Ovary (tissue), 9 donors: ENCODE measurements around the gene DAB1. TPM values are rescaled to one million over a fixed set of nuclear protein-coding genes. Genes with fewer than 3 reads are reported as not detected.

Experiments
- DNase-seq, 5 donors: peaks; one replicate each; pipeline ENCODE4 v3.0.0-alpha.2; 2019 to 2020
- H3K27ac ChIP-seq, 2 donors: fragments of 200-600 bp; one replicate each; pipeline versions ENCODE4 v1.5.1 to v1.8.0; 2019 to 2022
- H3K27me3 ChIP-seq: fragments of 200-600 bp; one replicate; pipeline ENCODE4 v1.8.0; 2022
- H3K36me3 ChIP-seq: fragments of 200-600 bp; sonication (generic); one replicate; pipeline ENCODE4 v1.5.1; 2019
- H3K4me1 ChIP-seq: one replicate; pipeline ENCODE4 v1.8.1; 2013; ENCODE audit warnings: mild to moderate bottlenecking, moderate library complexity; ENCODE audit not compliant: insufficient read depth
- H3K4me3 ChIP-seq: fragments of 200-600 bp; sonication (generic); one replicate; pipeline ENCODE4 v1.5.1; 2017
- H3K9me3 ChIP-seq, 2 donors: fragments of 200-600 bp in 1 of 2; sonication (generic) in 1 of 2; one replicate each; pipeline versions ENCODE4 v1.5.1 to v1.8.1; 2013 to 2019; ENCODE audit warnings: mild to moderate bottlenecking in 1 of 2, moderate library complexity in 1 of 2
- EP300 ChIP-seq: sonication (generic); formaldehyde crosslinking; IDR thresholded peaks from one replicate; pipeline ENCODE4 v1.6.1; 2017; ENCODE audit warnings: antibody characterized with exemption
- POLR2A ChIP-seq: fragments of 450-650 bp; IDR thresholded peaks from one replicate; pipeline ENCODE4 v1.6.1; 2017; ENCODE audit warnings: antibody characterized with exemption, mild to moderate bottlenecking, moderate library complexity
- WGBS, 3 donors: extraction: QIAGEN DNeasy Blood & Tissue Kit in 1 of 3; methylation state at CpG; one replicate each; pipeline versions ENCODE4 v1.1.5 to v1.1.7; 2013 to 2017; 5-methylcytosine and 5-hydroxymethylcytosine counted together
- intact Hi-C, 4 donors: fragments of 100-400 bp; cut with DNase I; formaldehyde crosslinking; loops; one replicate each; pipeline versions ENCODE4 v1.11.0 to v1.15.1; 2022 to 2023
- polyA plus RNA-seq, 2 donors: library from polyadenylated mRNA; stranded (reverse); fragments of 200-250 nt in 1 of 2; fragments of 350-450 nt in 1 of 2; fragmentation: Illumina TruSeq in 1 of 2; extraction: RNeasy Lipid Tissue Mini Kit (QIAGEN cat#74804) in 1 of 2; gene quantifications; one replicate each; pipeline ENCODE4 v1.2.3, GENCODE V29; 2013 to 2014
- total RNA-seq, 7 donors: library from RNA; depleted of rRNA in 2 of 7; stranded (reverse); fragments of >200 nt in 2 of 7; fragmentation: NEBNext Ultra II Directional in 3 of 7; extraction: Animal tissue kit (Norgen Biotek cat#: 25700) in 3 of 7; gene quantifications; one replicate each; pipeline versions ENCODE4 v1.1.0 to v1.2.4, GENCODE V29; 2016 to 2023
- TF ChIP-seq, protein P1 (sequence below), 3 donors: fragments of 450-650 bp in 2 of 3; fragments of 200-600 bp in 1 of 3; IDR thresholded peaks; one replicate each; pipeline versions ENCODE4 v1.5.1 to v1.8.0; 2016 to 2022; ENCODE audit warnings: antibody characterized with exemption in 3 of 3, mild to moderate bottlenecking in 1 of 3
- donor health status: DM: no; HTN: no; CAD: no; lungs with moderate emphysema.
- donor health status: DM: no; HTN: no; CAD: no.
- donor health status: Bipolar disorder and iron deficiency.
- donor health status: DM: yes; HTN: yes; CAD: no.
- donor health status: DM: no; HTN: no; CAD: no.
- donor health status: DM: yes; HTN: yes; CAD: no.

The DAB1 gene
- total and polyA plus RNA-seq, 9 donors, result 0.22 to 5.5 (median 0.77) TPM

DNA sequence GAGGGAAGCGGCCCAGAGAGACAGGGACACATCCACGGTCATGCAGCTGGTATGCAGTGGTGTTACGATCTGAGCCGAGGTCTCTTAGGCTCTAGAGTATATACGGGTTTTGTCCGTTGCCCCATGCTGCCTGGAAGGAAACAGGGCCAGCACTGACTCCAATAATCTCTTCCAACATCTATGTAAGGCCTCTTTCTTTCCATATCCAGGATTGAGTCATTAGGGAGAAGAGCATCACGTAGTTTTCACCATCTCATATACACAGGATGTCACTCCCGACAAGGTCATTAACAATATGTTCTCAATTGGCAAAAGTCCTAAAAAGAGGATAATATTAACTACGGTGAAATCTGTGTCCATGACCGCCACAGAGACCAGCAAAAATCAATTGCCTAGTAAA, 462.4 kb downstream of the DAB1 start:
- no peaks in the 10 kb centered on the region for H3K36me3 ChIP-seq
- WGBS, 3 donors, result 77 to 85% (median 81%) methylated on average over 10 of the region's 10 CpGs
- H3K9me3 ChIP-seq, result no peaks in the 10 kb centered on the region
- TF ChIP-seq POLR2A (no peak), EP300 (no peak)
- TF ChIP-seq, protein P1, sequence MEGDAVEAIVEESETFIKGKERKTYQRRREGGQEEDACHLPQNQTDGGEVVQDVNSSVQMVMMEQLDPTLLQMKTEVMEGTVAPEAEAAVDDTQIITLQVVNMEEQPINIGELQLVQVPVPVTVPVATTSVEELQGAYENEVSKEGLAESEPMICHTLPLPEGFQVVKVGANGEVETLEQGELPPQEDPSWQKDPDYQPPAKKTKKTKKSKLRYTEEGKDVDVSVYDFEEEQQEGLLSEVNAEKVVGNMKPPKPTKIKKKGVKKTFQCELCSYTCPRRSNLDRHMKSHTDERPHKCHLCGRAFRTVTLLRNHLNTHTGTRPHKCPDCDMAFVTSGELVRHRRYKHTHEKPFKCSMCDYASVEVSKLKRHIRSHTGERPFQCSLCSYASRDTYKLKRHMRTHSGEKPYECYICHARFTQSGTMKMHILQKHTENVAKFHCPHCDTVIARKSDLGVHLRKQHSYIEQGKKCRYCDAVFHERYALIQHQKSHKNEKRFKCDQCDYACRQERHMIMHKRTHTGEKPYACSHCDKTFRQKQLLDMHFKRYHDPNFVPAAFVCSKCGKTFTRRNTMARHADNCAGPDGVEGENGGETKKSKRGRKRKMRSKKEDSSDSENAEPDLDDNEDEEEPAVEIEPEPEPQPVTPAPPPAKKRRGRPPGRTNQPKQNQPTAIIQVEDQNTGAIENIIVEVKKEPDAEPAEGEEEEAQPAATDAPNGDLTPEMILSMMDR (IDR thresholded peaks at IDR 0.05), result no peak
- H3K4me3 ChIP-seq, result no peak overlapping the region
- DNase-seq, result no peak
- H3K4me1 ChIP-seq, result no peaks in the 10 kb centered on the region
- H3K27ac ChIP-seq, result no peak overlapping the region
- intact Hi-C loops, result no loop called here
- H3K27me3 ChIP-seq, result no peaks in the 10 kb centered on the region

DNA sequence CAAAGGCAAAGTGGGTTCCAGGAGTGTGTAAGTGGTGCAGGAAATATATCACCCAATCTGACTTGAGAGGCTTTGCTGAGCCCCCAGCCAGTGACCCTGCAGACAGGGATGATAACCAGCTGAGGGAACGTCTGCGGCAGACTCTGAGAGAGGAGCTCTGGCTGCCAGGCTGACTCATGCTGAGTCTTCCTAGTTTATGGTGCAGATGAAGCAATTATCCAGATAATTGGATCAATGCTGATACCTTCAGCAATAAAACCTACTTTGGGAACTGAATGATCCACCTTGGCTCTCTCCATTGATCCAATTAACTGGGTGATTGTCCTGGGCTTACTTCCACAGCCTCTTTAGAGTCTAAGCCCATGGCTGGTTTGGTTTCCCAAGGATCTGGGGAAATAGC, 465.3 kb downstream of the DAB1 start:
- DNase-seq, result no peak
- 37 to 61% (median 55%) methylated on average over 2 of the region's 2 CpGs for WGBS, 3 donors
- TF ChIP-seq EP300, result no peak
- TF ChIP-seq, protein P1 (IDR thresholded peaks at IDR 0.05), result no peak
- TF ChIP-seq POLR2A, result no peak
- H3K27me3 ChIP-seq, result no peaks in the 10 kb centered on the region
- H3K9me3 ChIP-seq, result no peaks in the 10 kb centered on the region
- H3K4me1 ChIP-seq, result no peaks in the 10 kb centered on the region
- no peaks in the 10 kb centered on the region for H3K36me3 ChIP-seq
- H3K27ac ChIP-seq, result no peak overlapping the region
- H3K4me3 ChIP-seq, result no peak overlapping the region
- intact Hi-C loops, result no loop called here

DNA sequence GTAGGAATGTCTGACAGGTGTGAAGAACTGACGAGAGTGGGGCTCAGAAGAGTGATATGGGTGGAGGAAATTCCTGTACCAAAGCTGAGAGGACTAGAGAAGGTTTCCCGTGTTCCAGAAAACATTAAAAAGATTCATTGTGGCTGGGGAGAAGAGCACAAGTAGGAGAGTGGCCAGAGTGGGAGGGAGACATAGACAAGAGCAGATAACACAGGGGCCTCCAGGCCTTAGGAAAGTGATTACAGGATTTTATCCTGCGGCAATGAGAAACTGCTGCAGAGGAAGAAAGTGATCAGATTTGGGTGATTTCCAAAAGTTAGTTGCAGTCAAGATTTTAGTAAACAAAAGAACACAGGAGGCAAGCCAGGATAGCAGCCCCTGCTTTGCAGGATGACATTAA, 465.9 kb downstream of the DAB1 start:
- intact Hi-C loops, result no loop called here
- H3K27me3 ChIP-seq, result no peaks in the 10 kb centered on the region
- TF ChIP-seq, protein P1 (IDR thresholded peaks at IDR 0.05), result no peak
- TF ChIP-seq EP300 (no peak), POLR2A (no peak)
- no peaks in the 10 kb centered on the region for H3K9me3 ChIP-seq
- 17 to 19% (median 19%) methylated on average over 3 of the region's 3 CpGs for whole genome bisulfite sequencing, 3 donors
- no peaks in the 10 kb centered on the region for H3K36me3 ChIP-seq
- H3K27ac ChIP-seq, result no peak overlapping the region
- H3K4me3 ChIP-seq, result no peak overlapping the region
- H3K4me1 ChIP-seq, result no peaks in the 10 kb centered on the region
- no peak for DNase-seq

DNA sequence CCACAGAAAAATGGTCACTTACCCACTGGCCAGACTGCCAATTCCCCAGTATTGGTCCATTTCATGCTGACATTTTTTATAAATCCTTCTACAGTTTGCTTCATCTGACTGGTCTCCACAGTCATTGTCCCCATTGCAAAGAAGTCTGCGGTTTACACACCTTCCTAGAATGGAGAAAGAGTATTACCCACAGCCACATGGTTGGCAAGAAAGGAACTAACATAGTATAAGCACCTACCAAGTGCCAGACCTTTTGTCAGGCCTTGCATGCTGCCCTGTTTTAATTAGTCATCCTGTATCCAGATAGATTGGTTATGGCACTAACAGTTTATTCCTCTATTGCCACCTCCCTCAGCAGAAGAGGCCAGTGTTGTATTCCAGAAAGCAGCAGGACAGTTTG, 469.2 kb downstream of the DAB1 start:
- H3K27ac ChIP-seq, result no peak overlapping the region
- H3K36me3 ChIP-seq, result no peaks in the 10 kb centered on the region
- H3K4me3 ChIP-seq, result no peak overlapping the region
- DNase-seq, result no peak
- intact Hi-C loops, result no loop called here
- no peaks in the 10 kb centered on the region for H3K4me1 ChIP-seq
- TF ChIP-seq, protein P1 (IDR thresholded peaks at IDR 0.05), result no peak
- no peak for TF ChIP-seq EP300
- TF ChIP-seq POLR2A, result no peak
- no peaks in the 10 kb centered on the region for H3K9me3 ChIP-seq
- 78 to 100% (median 88%) methylated on average over 1 of the region's 1 CpG for WGBS, 3 donors
- no peaks in the 10 kb centered on the region for H3K27me3 ChIP-seq

DNA sequence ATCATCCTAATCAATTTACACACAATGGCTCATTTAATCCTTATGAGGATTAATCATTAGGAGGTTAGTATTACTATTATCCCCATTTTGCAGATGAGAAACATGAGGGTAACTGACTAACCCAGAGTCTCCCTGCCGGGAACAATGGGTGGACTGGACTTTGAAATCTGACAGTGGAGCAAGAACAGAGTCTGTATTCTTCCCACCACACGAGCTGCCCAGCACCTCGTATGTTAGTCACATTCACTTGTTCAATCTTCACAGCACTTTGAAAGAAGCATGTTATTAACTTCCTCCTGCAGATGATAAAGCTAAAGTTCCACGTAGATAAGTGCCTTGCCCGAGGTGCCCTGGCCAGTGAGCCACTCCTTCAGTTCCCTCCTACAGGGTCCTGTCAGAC, 470.5 kb downstream of the DAB1 start:
- 46 to 71% (median 58%) methylated on average over 5 of the region's 5 CpGs for WGBS, 3 donors
- H3K27me3 ChIP-seq, result no peaks in the 10 kb centered on the region
- no peak overlapping the region for H3K4me3 ChIP-seq
- no peaks in the 10 kb centered on the region for H3K9me3 ChIP-seq
- H3K27ac ChIP-seq, result no peak overlapping the region
- no peak for DNase-seq
- no peaks in the 10 kb centered on the region for H3K36me3 ChIP-seq
- no peaks in the 10 kb centered on the region for H3K4me1 ChIP-seq
- TF ChIP-seq, protein P1 (IDR thresholded peaks at IDR 0.05), result no peak
- TF ChIP-seq POLR2A (no peak), EP300 (no peak)
- intact Hi-C loops, result no loop called here
